ENCODE measurements around the gene LAMTOR4. TPM values are rescaled to one million over a fixed set of nuclear protein-coding genes. Genes with fewer than 3 reads are reported as not detected.
A peak's percentile ranks its signal among the peaks of the same experiment; 100 is the strongest.

The LAMTOR4 gene
- total and polyA plus RNA-seq, 2 of the 13 experiments (the other 11 are each of a cell fraction or from before 2014, with no cell fraction given): 115 to 118 TPM

- peak; percentile 57; the same call in 1 of the 2 replicates for TF ChIP-seq SNAPC4 (CRISPR knock-in tag; IDR thresholded peaks at IDR 0.05)
- TF ChIP-seq YEATS2 (CRISPR knock-in tag; IDR thresholded peaks at IDR 0.05; ENCODE audit: borderline replicate concordance): peak; percentile 78; the same call in 1 of the 2 replicates
- peak; percentile 33; the same call in 1 of the 2 replicates for TF ChIP-seq ZNF124 (CRISPR knock-in tag; IDR thresholded peaks at IDR 0.05)
- no peak for TF ChIP-seq ZNF513 (CRISPR knock-in tag; conservative IDR thresholded peaks at IDR 0.05)
- no peak for TF ChIP-seq KLF12 (CRISPR knock-in tag; IDR thresholded peaks at IDR 0.05; ENCODE audit: borderline replicate concordance)
- TF ChIP-seq YEATS4 (CRISPR knock-in tag; IDR thresholded peaks at IDR 0.05; ENCODE audit: borderline replicate concordance): peak; percentile 7; the same call in 1 of the 2 replicates
- no peak for TF ChIP-seq PAX8 (CRISPR knock-in tag; IDR thresholded peaks at IDR 0.05; ENCODE audit: borderline replicate concordance)
- TF ChIP-seq ZNF557 (CRISPR knock-in tag; IDR thresholded peaks at IDR 0.05): no peak
- no peak for TF ChIP-seq ZFP36L2 (CRISPR knock-in tag; IDR thresholded peaks at IDR 0.05)
- TF ChIP-seq HHEX (CRISPR knock-in tag; IDR thresholded peaks at IDR 0.05): no peak
- TF ChIP-seq FOXK1 (CRISPR knock-in tag; IDR thresholded peaks at IDR 0.05; ENCODE audit: borderline replicate concordance, low read depth): no peak; the same call in 1 of the 2 replicates
- peak; percentile 31; the same call in 1 of the 2 replicates for TF ChIP-seq ZNF704 (CRISPR knock-in tag; IDR thresholded peaks at IDR 0.05; ENCODE audit: borderline replicate concordance)
- no peak; the same call in 1 of the 2 replicates for TF ChIP-seq ZNF670 (CRISPR knock-in tag; IDR thresholded peaks at IDR 0.05; ENCODE audit: borderline replicate concordance)
- TF ChIP-seq ZNF10 (CRISPR knock-in tag; IDR thresholded peaks at IDR 0.05; ENCODE audit: borderline replicate concordance, low read depth): no peak
- TF ChIP-seq ERF (CRISPR knock-in tag; IDR thresholded peaks at IDR 0.05): peak; percentile 93
- no peak for TF ChIP-seq ISX (CRISPR knock-in tag; conservative IDR thresholded peaks at IDR 0.05)
- TF ChIP-seq ZNF569 (CRISPR knock-in tag; IDR thresholded peaks at IDR 0.05; ENCODE audit: borderline replicate concordance): no peak
- TF ChIP-seq ZNF264 (CRISPR knock-in tag; IDR thresholded peaks at IDR 0.05): 0 out of 2 replicates have a peak, but pooled peaks have one; percentile 31
- peak; percentile 61 for TF ChIP-seq ZBTB2 (CRISPR knock-in tag; IDR thresholded peaks at IDR 0.05; ENCODE audit: low read depth)
- TF ChIP-seq ETV5 (CRISPR knock-in tag; IDR thresholded peaks at IDR 0.05; ENCODE audit: borderline replicate concordance): peak; percentile 94
These were observed at the start of gene LAMTOR4 (continued) for GRCh38 chr7:100148559-100149328.
